A673 (cell line): ENCODE data around the gene SMIM35. TPM values are rescaled to one million over a fixed set of nuclear protein-coding genes. Genes with fewer than 3 reads are reported as not detected.

ENCODE experiments used
- BruUV-seq: library from RNA; stranded (reverse); fragments of 400-500 nt; replicated peaks from 2 replicates; lab custom pipeline; 2021; lab: Mats Ljungman, UMichigan
- CTCF ChIA-PET: fragments of 300-600 bp; sonication (Branson Sonifier 250); formaldehyde crosslinking; loops from one replicate; lab custom pipeline; 2022; ENCODE audit warnings: antibody characterized with exemption; lab: Charles Lee
- POLR2A ChIA-PET: fragments of 300-600 bp; sonication (Branson Sonifier 250); formaldehyde crosslinking; loops from one replicate; lab custom pipeline; 2022; ENCODE audit warnings: antibody characterized with exemption; ENCODE audit not compliant: low non-redundant PET; lab: Charles Lee
- DNase-seq: peaks from one replicate; pipeline ENCODE4 v3.0.0-alpha.2; 2015; ENCODE audit warnings: low spot score
- H3K27ac ChIP-seq: fragments of 200-600 bp; sonication (generic); 2 replicates; pipeline ENCODE4 v1.5.1; 2016; ENCODE audit warnings: mixed run types, low read depth, mild to moderate bottlenecking, mixed read lengths, antibody characterized with exemption, low read length; ENCODE audit not compliant: poor library complexity, severe bottlenecking
- H3K27me3 ChIP-seq: fragments of 200-600 bp; sonication (generic); replicated peaks from 2 replicates; pipeline ENCODE4 v1.6.1; 2017; ENCODE audit warnings: mixed run types, low read depth, mild to moderate bottlenecking, mixed read lengths, antibody characterized with exemption, low read length; ENCODE audit not compliant: insufficient read depth, poor library complexity
- H3K36me3 ChIP-seq: fragments of 200-600 bp; sonication (generic); 2 replicates; pipeline ENCODE4 v1.6.1; 2016; ENCODE audit warnings: mixed run types, mild to moderate bottlenecking, mixed read lengths, antibody characterized with exemption, low read length; ENCODE audit not compliant: insufficient read depth, poor library complexity, severe bottlenecking
- H3K4me1 ChIP-seq: fragments of 200-600 bp; sonication (generic); 2 replicates; pipeline ENCODE4 v1.6.1; 2017; ENCODE audit warnings: mixed run types, mild to moderate bottlenecking, mixed read lengths, antibody characterized with exemption, low read length; ENCODE audit not compliant: insufficient read depth, poor library complexity, severe bottlenecking
- H3K4me3 ChIP-seq: fragments of 200-600 bp; sonication (generic); 2 replicates; pipeline ENCODE4 v1.5.1; 2016; ENCODE audit warnings: low read depth, mixed run types, mild to moderate bottlenecking, mixed read lengths, low read length; ENCODE audit not compliant: poor library complexity, severe bottlenecking
- H3K9me3 ChIP-seq: fragments of 200-600 bp; sonication (generic); 2 replicates; pipeline ENCODE4 v1.6.1; 2016; ENCODE audit warnings: mixed run types, low read depth, mild to moderate bottlenecking, mixed read lengths, antibody characterized with exemption, low read length; ENCODE audit not compliant: poor library complexity, severe bottlenecking
- CTCF ChIP-seq: fragments of 300-800, 200-600 bp; sonication (generic); conservative IDR thresholded peaks from 2 replicates; pipeline ENCODE4 v1.5.1; 2017; ENCODE audit warnings: low read depth, mild to moderate bottlenecking, antibody characterized with exemption, low read length, moderate library complexity, mixed read lengths
- EZH2 ChIP-seq: fragments of 200-600 bp; sonication (generic); IDR thresholded peaks from 2 replicates; pipeline ENCODE4 v1.6.1; 2017; ENCODE audit warnings: borderline replicate concordance, low read depth, mild to moderate bottlenecking, mixed read lengths, antibody characterized with exemption, low read length; ENCODE audit not compliant: poor library complexity, severe bottlenecking
- intact Hi-C: fragments of 100-400 bp; cut with micrococcal nuclease; formaldehyde crosslinking; loops from one replicate; pipeline ENCODE4 v1.10.0; 2022; ENCODE audit not compliant: unreplicated experiment
- total RNA-seq: library from RNA; stranded (reverse); gene quantifications from 2 replicates; pipeline ENCODE4 v1.2.3, GENCODE V29; 2021

Gene SMIM35
- total RNA-seq, 1 experiment from 2014 or later, result not detected

GRCh38 chr11:118012083-118012669, 74.6 kb downstream of the SMIM35 start:
- H3K4me3 ChIP-seq, result no peak overlapping the region
- ChIA-PET POLR2A (no interaction called here), CTCF (no interaction called here)
- no peak for DNase-seq
- intact Hi-C loops, result no loop called here
- H3K27ac ChIP-seq, result no peak overlapping the region
- no TSS peak for BruUV-seq
- H3K9me3 ChIP-seq, result no peaks in the 10 kb centered on the region
- TF ChIP-seq EZH2 (no peak), CTCF (no peak)
- no peaks in the 10 kb centered on the region for H3K36me3 ChIP-seq
- no peaks in the 10 kb centered on the region for H3K4me1 ChIP-seq
- peaks cover 38% of the 10 kb centered on the region for H3K27me3 ChIP-seq

GRCh38 chr11:118010738-118011461, 75.9 kb downstream of the SMIM35 start:
- BruUV-seq, result no TSS peak
- POLR2A ChIA-PET, result no interaction called here
- no peaks in the 10 kb centered on the region for H3K9me3 ChIP-seq
- no peaks in the 10 kb centered on the region for H3K36me3 ChIP-seq
- H3K27me3 ChIP-seq, result peaks cover 26% of the 10 kb centered on the region
- no peak overlapping the region for H3K27ac ChIP-seq
- no peak overlapping the region for H3K4me3 ChIP-seq
- TF ChIP-seq CTCF (no peak), EZH2 (no peak)
- intact Hi-C loops, result no loop called here
- no peak for DNase-seq
- H3K4me1 ChIP-seq, result no peaks in the 10 kb centered on the region
- CTCF ChIA-PET, result no interaction called here

GRCh38 chr11:118009864-118010737, 76.7 kb downstream of the SMIM35 start:
- no peaks in the 10 kb centered on the region for H3K9me3 ChIP-seq
- intact Hi-C loops, result no loop called here
- ChIA-PET CTCF (no interaction called here), POLR2A (no interaction called here)
- no peak for TF ChIP-seq CTCF
- no peak for DNase-seq
- H3K27me3 ChIP-seq, result peaks cover 18% of the 10 kb centered on the region
- BruUV-seq, result no TSS peak
- no peaks in the 10 kb centered on the region for H3K36me3 ChIP-seq
- H3K4me3 ChIP-seq, result no peak overlapping the region
- H3K4me1 ChIP-seq, result no peaks in the 10 kb centered on the region
- H3K27ac ChIP-seq, result no peak overlapping the region
